ENCODE measurements around the gene APLNR. TPM values are rescaled to one million over a fixed set of nuclear protein-coding genes. Genes with fewer than 3 reads are reported as not detected.

Gene APLNR
- total RNA-seq, 1 donor from 2014 or later = not detected

GRCh38 chr11:57224128-57224527 lies 12.9 kb downstream of the APLNR start:
- no peak for DNase-seq (ENCODE audit: low spot score)
- Mint-ChIP-seq H3K27me3 (ENCODE audit: insufficient read depth) (no peaks in the 10 kb centered on the region), H3K4me3 (no peak overlapping the region), H3K9me3 (no peaks in the 10 kb centered on the region), H3K36me3 (ENCODE audit: low read depth) (no peaks in the 10 kb centered on the region), H3K27ac (no peak overlapping the region), H3K4me1 (ENCODE audit: low read depth) (no peaks in the 10 kb centered on the region)
- intact Hi-C loops (cut with micrococcal nuclease) = no loop called here

GRCh38 chr11:57223601-57224000 lies 13.4 kb downstream of the APLNR start:
- Mint-ChIP-seq H3K4me3 (no peak overlapping the region), H3K36me3 (ENCODE audit: low read depth) (no peaks in the 10 kb centered on the region), H3K9me3 (no peaks in the 10 kb centered on the region), H3K27ac (no peak overlapping the region), H3K4me1 (ENCODE audit: low read depth) (no peaks in the 10 kb centered on the region), H3K27me3 (ENCODE audit: insufficient read depth) (no peaks in the 10 kb centered on the region)
- DNase-seq (ENCODE audit: low spot score) = no peak
- intact Hi-C loops (cut with micrococcal nuclease) = no loop called here

DNA sequence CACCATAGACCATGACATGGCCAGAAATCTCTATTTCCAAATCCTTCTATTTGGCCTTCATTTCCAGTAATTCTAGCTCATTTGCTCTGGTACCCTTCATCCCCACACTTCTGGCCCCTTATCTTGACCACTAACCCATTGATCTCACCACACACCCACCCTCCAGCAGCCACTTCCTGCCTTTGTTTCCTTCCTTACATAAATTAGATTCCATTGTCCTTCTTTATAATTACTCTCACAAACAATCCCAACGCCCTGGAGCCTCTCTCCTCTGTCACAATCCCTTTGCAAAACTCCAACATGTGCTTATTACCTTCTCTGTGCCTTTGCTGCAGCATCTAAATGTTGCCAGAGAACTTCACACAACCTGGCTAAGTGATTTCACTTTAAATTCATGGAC lies 14.8 kb downstream of the APLNR start:
- intact Hi-C loops (cut with micrococcal nuclease) = no loop called here
- DNase-seq (ENCODE audit: low spot score) = no peak
- Mint-ChIP-seq H3K4me1 (ENCODE audit: low read depth) (no peaks in the 10 kb centered on the region), H3K36me3 (ENCODE audit: low read depth) (no peaks in the 10 kb centered on the region), H3K9me3 (no peaks in the 10 kb centered on the region), H3K27me3 (ENCODE audit: insufficient read depth) (no peaks in the 10 kb centered on the region), H3K27ac (no peak overlapping the region), H3K4me3 (no peak overlapping the region)

DNA sequence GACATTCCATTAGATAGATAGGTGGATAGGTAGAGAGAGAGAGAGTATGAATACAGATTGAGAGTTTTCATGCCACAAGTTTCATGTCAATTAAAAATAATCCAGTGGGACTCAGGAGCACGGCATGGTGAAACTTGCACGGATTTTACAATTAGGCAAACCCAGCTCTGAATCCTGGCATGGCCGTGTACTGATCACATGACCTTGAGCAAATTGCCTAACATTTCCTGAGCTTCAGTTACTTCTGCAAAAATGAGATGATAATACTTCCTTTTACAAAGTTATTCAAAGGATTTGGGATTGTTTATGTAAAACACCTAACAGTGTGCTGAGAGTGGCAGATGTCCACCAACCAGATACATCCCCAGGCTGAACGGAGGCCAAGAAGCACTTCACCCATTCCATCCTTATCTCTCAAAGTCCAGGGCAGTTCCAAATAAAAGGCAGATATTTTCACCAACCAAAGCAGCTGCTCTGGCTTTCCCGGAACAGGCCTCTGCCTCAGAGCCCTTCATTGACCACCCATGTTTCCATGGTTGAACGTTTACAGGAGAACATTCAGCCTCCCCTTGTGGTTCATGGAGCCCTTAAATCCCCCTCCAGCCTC lies 17.9 kb downstream of the APLNR start:
- no peaks in the 10 kb centered on the region for H3K36me3 Mint-ChIP-seq (ENCODE audit: low read depth)
- no peaks in the 10 kb centered on the region for H3K27me3 Mint-ChIP-seq (ENCODE audit: insufficient read depth)
- no peaks in the 10 kb centered on the region for H3K4me1 Mint-ChIP-seq (ENCODE audit: low read depth)
- no peak overlapping the region for H3K4me3 Mint-ChIP-seq
- no peak for DNase-seq (ENCODE audit: low spot score)
- intact Hi-C loops (cut with micrococcal nuclease) = no loop called here
- no peak overlapping the region for H3K27ac Mint-ChIP-seq
- H3K9me3 Mint-ChIP-seq = no peaks in the 10 kb centered on the region

- Mint-ChIP-seq H3K4me3 (no peak overlapping the region), H3K36me3 (ENCODE audit: low read depth) (no peaks in the 10 kb centered on the region), H3K27me3 (ENCODE audit: insufficient read depth) (peaks cover 2% of the 10 kb centered on the region), H3K9me3 (no peaks in the 10 kb centered on the region), H3K4me1 (ENCODE audit: low read depth) (no peaks in the 10 kb centered on the region), H3K27ac (no peak overlapping the region)
- intact Hi-C loops (cut with micrococcal nuclease) = no loop called here
- no peak for DNase-seq (ENCODE audit: low spot score)
These were observed 20.0 kb downstream of the APLNR start for GRCh38 chr11:57217053-57217452.

DNA sequence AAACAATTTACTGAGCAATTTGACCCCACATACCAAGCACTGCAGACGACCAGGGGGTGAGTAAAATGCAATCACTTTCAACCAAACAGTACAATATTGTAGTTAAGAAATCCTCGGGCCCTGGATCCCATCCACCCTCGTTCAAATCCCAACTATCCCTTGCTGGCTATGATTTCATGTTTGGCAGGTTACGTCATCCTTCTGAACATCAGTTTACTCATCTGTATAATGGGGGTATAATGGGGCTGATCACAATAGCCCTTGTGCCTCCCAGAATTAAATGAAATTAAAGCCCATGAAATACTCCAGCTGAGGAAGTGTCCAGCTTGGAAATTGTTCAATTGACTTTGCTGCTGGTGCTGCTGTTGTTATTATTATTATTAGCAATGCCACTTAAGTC lies 20.6 kb downstream of the APLNR start:
- no peak for DNase-seq (ENCODE audit: low spot score)
- no peaks in the 10 kb centered on the region for H3K36me3 Mint-ChIP-seq (ENCODE audit: low read depth)
- H3K27me3 Mint-ChIP-seq (ENCODE audit: insufficient read depth) = peaks cover 3% of the 10 kb centered on the region
- no peaks in the 10 kb centered on the region for H3K9me3 Mint-ChIP-seq
- no peak overlapping the region for H3K4me3 Mint-ChIP-seq
- no peaks in the 10 kb centered on the region for H3K4me1 Mint-ChIP-seq (ENCODE audit: low read depth)
- intact Hi-C loops (cut with micrococcal nuclease) = no loop called here
- H3K27ac Mint-ChIP-seq = no peak overlapping the region

- no peaks in the 10 kb centered on the region for H3K36me3 Mint-ChIP-seq (ENCODE audit: low read depth)
- no peak overlapping the region for H3K27ac Mint-ChIP-seq
- no peak overlapping the region for H3K4me3 Mint-ChIP-seq
- H3K27me3 Mint-ChIP-seq (ENCODE audit: insufficient read depth) = peaks cover 3% of the 10 kb centered on the region
- no peaks in the 10 kb centered on the region for H3K9me3 Mint-ChIP-seq
- no peak for DNase-seq (ENCODE audit: low spot score)
- H3K4me1 Mint-ChIP-seq (ENCODE audit: low read depth) = no peaks in the 10 kb centered on the region
- intact Hi-C loops (cut with micrococcal nuclease) = no loop called here
These were observed 22.6 kb downstream of the APLNR start for GRCh38 chr11:57214494-57214893.

DNA sequence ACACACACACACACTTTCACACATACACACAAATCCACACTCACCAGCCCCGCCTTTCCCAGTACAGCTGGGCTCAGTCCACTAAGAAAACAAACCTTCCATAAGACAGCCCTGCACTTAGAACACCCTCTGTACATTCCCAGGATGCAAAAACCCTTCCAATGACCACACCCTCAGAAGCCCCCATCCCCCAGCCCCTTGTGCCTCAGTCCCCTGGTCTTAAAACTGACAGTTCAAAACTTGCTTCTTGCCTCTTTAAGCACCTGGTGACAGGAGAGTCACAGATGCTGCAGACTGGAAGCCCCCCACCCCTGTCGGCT lies 23.0 kb downstream of the APLNR start:
- no peak overlapping the region for H3K4me3 Mint-ChIP-seq

GRCh38 chr11:57213342-57214097 lies 23.5 kb downstream of the APLNR start:
- H3K27ac Mint-ChIP-seq = no peak overlapping the region
- H3K36me3 Mint-ChIP-seq (ENCODE audit: low read depth) = no peaks in the 10 kb centered on the region
- no peaks in the 10 kb centered on the region for H3K4me1 Mint-ChIP-seq (ENCODE audit: low read depth)
- H3K4me3 Mint-ChIP-seq = no peak overlapping the region
- no peak for DNase-seq (ENCODE audit: low spot score)
- intact Hi-C loops (cut with micrococcal nuclease) = no loop called here
- H3K27me3 Mint-ChIP-seq (ENCODE audit: insufficient read depth) = peaks cover 3% of the 10 kb centered on the region
- no peaks in the 10 kb centered on the region for H3K9me3 Mint-ChIP-seq

More for the DNA sequence above, 23.0 kb downstream of the APLNR start:
- intact Hi-C loops (cut with micrococcal nuclease) = no loop called here
- H3K36me3 Mint-ChIP-seq (ENCODE audit: low read depth) = no peaks in the 10 kb centered on the region
- no peaks in the 10 kb centered on the region for H3K9me3 Mint-ChIP-seq
- H3K27ac Mint-ChIP-seq = no peak overlapping the region
- H3K27me3 Mint-ChIP-seq (ENCODE audit: insufficient read depth) = peaks cover 3% of the 10 kb centered on the region
- H3K4me1 Mint-ChIP-seq (ENCODE audit: low read depth) = no peaks in the 10 kb centered on the region
- no peak for DNase-seq (ENCODE audit: low spot score)

DNA sequence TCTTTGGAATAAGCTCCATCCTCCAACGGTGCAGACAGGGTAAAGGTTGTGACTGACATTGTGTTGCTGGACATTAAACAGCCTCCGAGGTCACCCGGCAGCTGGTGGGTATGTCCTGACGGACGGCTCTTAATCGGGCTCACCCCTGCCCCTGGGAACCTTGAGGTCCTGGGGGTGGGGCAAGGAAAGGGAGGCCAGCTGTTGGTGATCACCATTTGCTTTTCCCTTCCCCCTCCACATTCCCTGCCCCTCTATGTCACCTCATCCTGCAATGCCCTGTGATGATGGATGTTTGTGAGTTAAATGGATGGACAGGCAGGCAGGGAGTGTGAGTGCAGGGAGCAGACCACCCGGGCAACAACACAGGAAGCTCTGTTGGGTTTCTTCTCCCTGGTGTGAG lies 26.3 kb downstream of the APLNR start:
- intact Hi-C loops (cut with micrococcal nuclease) = no loop called here
- no peak overlapping the region for H3K4me3 Mint-ChIP-seq
- H3K36me3 Mint-ChIP-seq (ENCODE audit: low read depth) = no peaks in the 10 kb centered on the region
- no peak for DNase-seq (ENCODE audit: low spot score)
- H3K9me3 Mint-ChIP-seq = no peaks in the 10 kb centered on the region
- no peak overlapping the region for H3K27ac Mint-ChIP-seq
- no peaks in the 10 kb centered on the region for H3K4me1 Mint-ChIP-seq (ENCODE audit: low read depth)
- H3K27me3 Mint-ChIP-seq (ENCODE audit: insufficient read depth) = peaks cover 4% of the 10 kb centered on the region

DNA sequence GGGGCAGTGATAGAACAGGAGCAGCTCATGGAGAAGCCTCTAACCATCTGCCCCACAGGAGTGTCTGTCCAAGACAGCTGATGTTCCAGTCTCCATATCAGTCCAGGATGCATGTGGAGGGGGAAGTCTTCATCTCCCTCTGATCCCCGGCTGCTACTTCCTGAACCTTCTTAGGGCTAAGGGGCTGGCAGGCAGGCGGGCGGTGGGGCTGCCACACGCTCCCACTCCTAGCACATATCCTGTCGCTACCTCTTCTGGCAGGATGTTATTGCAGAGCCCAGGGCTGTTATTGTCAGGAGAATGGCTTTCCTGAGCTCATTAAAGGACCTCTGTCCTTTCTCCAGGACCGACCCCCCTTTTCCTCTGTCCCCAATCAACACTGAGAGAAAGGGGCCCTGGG lies 29.9 kb downstream of the APLNR start:
- Mint-ChIP-seq H3K27ac (no peak overlapping the region), H3K36me3 (ENCODE audit: low read depth) (no peaks in the 10 kb centered on the region), H3K4me1 (ENCODE audit: low read depth) (no peaks in the 10 kb centered on the region), H3K4me3 (no peak overlapping the region), H3K9me3 (no peaks in the 10 kb centered on the region), H3K27me3 (ENCODE audit: insufficient read depth) (peaks cover 6% of the 10 kb centered on the region)
- no peak for DNase-seq (ENCODE audit: low spot score)
- intact Hi-C loops (cut with micrococcal nuclease) = no loop called here

GRCh38 chr11:57205041-57205641 lies 31.9 kb downstream of the APLNR start:
- intact Hi-C loops (cut with micrococcal nuclease) = no loop called here
- no peak for DNase-seq (ENCODE audit: low spot score)
- peaks cover 7% of the 10 kb centered on the region for H3K27me3 Mint-ChIP-seq (ENCODE audit: insufficient read depth)
- H3K36me3 Mint-ChIP-seq (ENCODE audit: low read depth) = no peaks in the 10 kb centered on the region
- H3K9me3 Mint-ChIP-seq = no peaks in the 10 kb centered on the region
- no peak overlapping the region for H3K27ac Mint-ChIP-seq
- no peak overlapping the region for H3K4me3 Mint-ChIP-seq
- no peaks in the 10 kb centered on the region for H3K4me1 Mint-ChIP-seq (ENCODE audit: low read depth)

DNA sequence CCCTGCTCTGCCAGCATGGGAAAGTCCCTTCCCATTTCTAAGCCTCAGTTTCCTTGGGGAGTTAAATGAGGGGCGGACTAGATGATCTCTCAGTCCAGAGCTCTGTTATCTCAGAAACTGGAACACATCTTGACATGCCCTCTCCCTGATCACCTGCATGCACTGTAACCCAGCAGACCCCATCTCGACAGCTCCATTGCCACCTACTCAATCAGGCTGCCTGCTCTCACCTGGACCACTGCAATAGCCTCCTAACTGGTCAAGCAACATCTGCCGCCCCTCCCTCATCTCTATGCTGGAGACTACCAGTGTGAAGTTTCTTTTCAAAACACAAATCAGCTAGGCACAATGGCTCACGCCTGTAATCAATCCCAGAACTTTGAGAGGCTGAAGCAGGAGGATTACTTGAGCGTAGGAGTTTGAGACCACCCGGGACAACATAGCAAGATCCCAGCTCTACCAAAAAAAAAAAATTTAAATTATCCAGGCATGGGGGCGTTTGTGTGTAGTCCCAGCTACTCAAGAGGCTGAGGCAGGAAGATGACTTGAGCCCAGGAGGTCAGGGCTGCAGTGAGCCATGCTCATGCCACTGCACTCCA lies 33.1 kb downstream of the APLNR start:
- Mint-ChIP-seq H3K4me1 (ENCODE audit: low read depth) (no peaks in the 10 kb centered on the region), H3K27me3 (ENCODE audit: insufficient read depth) (peaks cover 7% of the 10 kb centered on the region), H3K9me3 (no peaks in the 10 kb centered on the region), H3K36me3 (ENCODE audit: low read depth) (no peaks in the 10 kb centered on the region), H3K4me3 (no peak overlapping the region), H3K27ac (no peak overlapping the region)
- no peak for DNase-seq (ENCODE audit: low spot score)
- intact Hi-C loops (cut with micrococcal nuclease) = no loop called here

Data from activated T-helper 1 cell treated with anti-CD3 and anti-CD28 coated beads, Interleukin-12 subunit alpha, Interleukin-12 subunit beta, Interleukin-2, Interleukin-4 antibody, amounts not matched to agents 30 ng/mL and 10 ng/mL and 1 ng/mL, durations not matched to agents 14 hours and 24 hours and 36 hours (primary cell).